NCI-H226 (cell line): ENCODE results near the gene EEFSEC.

ENCODE experiments used
- DNase-seq: peaks from one replicate; pipeline ENCODE4 v3.0.0-alpha.2; 2015

The EEFSEC gene

GRCh38 chr3:128296469-128297251 is 143.4 kb downstream of the EEFSEC start:
- no peak for DNase-seq

- peak; percentile 82 for DNase-seq
Measured at GRCh38 chr3:128297401-128298138, 144.3 kb downstream of the EEFSEC start.

DNA sequence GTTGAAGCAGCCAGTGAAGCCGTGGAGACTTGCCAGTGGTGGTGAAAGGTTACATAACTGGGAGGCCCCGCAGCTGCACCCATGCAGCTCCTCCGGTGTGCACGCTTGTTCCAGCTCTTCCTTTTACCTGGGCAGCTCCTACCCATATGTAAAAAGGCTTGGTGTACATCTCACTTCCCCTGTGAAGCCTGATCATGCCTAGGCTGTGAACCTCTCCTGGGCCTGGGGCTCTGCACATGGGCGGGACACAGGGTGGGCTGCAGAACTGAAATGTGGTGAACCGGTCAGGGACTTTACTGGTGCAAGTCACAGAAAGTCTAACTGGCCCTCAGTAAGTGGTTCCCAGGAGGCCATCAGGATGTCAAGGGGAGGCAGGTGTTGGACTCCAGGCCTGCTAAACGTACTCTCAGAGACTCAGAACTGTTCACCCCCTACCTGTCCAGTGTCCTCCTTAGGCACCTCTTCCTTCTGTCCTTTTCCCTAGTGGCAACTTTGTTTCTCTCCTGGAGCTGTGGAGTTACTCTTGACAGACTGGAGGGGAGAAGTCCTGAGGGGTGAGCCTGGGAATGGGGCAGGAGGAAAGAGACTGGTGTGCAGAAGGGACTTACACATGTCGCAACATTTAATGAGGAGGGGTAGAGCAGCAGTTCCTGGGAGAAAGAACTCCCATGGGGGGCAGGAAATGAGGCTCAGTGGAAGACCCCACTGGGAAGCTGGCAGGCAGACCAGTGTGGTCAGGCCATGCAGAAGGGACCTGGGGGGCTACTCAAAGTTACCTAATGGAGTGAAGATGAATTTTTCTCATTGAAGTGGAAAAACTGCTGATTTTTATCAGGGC is 148.1 kb downstream of the EEFSEC start:
- DNase-seq: no peak

DNA sequence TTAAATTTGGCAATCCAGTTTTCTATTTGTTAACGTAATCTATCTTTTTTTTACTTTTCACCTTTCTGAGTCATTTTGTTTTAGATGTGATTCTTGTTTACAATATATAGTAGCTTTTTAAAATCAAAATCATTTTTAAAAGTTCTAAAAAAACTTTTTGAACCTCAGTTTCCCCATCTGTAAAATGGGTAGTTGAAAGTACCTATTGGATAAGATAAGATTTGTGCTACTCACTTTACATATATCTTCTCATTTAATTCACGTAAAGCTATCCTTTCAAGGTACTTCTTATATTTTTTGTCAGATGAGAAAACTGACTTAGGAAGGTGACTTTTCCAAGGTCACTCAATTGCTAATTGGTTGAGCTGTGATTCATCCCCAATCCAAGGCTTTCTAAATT is 153.2 kb downstream of the EEFSEC start:
- no peak for DNase-seq

DNA sequence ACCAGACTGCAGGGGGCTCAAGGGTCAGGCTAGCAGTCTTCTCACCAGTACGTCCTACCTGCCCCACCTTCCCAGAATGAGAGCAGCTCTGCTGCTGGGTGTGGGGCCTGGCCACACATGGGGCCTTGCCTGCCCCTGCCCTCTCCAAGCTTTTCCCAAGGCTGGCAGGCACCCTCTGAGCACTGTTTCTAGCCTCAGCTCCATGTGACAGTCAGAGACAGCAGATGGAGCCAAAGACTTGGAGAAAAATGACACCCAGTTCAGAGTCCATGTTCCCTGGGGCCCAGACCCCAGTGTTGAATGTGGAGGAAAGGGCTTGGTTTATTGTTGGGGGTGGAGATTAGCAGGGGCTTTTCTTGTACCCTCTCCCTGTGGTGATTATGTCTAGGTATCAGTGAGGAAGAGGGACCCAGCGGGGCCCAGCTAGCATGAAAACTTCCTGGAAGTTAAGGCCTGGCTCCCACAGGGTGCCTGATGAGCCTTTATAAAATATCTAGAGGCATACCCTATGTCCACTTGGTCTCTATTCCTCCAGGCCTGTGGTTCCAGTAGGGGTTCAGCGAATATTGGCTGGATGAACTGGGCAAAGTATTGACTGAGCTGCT is 153.8 kb downstream of the EEFSEC start:
- DNase-seq: no peak

DNA sequence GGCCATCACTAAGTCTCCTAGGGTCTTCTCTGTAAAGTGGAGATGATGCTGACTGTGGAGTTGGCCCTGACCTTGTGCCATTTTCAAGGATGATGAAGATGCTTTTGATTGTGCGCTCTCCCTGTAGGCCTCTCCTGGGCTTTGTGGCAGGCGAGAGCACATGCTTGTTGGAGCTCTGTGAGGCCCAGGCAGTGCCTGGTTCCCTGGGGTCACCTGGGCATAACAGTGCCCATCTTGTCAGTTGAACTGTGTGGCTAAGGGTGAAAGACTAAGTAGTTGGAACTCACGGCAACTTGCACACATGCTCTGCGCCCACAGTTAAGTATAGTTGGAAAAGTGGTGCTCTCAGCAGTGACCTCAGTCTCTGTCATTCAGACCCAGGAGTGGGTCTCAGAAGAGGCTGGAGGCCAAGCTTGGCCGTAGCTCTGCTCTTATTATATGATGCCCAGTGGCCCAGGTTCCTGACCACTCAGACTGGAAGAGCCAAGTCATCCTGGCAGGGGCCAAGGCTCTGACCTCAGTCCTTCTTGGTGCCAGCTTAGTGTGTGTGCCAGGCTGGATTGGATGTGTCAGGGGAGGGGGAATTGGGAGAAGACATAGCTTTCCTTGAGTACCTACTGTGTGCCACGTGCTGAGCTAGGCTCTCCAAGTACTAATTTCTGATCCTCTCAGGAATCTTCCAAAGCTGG is 154.6 kb downstream of the EEFSEC start:
- DNase-seq: no peak

GRCh38 chr3:128309026-128309425 is 155.7 kb downstream of the EEFSEC start:
- no peak for DNase-seq

GRCh38 chr3:128310286-128311058 is 157.2 kb downstream of the EEFSEC start:
- no peak for DNase-seq

DNA sequence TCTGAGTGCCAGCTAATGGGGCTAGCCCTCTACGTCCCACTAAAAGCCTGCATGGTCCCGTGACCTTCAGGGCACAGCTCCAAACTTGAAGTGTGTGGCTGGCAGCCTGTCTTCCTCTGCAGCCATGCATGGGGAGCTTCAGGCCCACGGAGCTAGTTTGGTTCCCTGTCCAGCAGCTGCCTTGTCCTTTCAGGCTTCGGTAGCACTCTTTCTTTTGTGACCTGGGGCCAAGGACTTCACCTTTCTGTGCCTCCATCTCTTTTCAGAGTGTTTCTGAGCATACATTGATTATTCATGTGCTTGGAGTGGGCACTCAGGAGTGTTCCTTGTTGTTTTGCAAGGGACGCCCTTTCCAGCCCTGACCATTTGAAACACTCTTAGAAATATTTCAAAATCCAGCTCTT is 158.2 kb downstream of the EEFSEC start:
- DNase-seq: no peak

DNA sequence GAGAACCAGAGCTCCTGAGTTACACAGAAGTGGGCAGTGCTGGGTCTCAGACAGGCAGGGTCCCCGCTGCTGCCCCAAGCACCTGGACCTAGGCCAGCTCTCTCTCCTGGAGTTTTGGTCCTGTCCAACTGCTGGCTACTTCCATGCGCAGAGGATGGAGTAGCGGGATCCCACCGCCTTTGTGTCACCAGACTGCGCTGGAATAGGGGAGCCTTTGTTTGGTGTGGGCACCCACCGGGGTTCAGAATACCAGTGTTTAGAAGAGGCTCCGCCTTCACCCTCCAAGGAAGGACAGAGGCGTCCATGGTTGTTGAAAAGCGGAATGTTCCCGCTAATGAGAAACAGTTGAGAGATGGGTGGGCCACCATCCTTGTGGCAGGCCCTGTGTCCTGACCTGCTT is 159.0 kb downstream of the EEFSEC start:
- no peak for DNase-seq

GRCh38 chr3:128313071-128313725 is 159.9 kb downstream of the EEFSEC start:
- no peak for DNase-seq

- DNase-seq: no peak
Measured at GRCh38 chr3:128313935-128314334, 160.7 kb downstream of the EEFSEC start.

DNA sequence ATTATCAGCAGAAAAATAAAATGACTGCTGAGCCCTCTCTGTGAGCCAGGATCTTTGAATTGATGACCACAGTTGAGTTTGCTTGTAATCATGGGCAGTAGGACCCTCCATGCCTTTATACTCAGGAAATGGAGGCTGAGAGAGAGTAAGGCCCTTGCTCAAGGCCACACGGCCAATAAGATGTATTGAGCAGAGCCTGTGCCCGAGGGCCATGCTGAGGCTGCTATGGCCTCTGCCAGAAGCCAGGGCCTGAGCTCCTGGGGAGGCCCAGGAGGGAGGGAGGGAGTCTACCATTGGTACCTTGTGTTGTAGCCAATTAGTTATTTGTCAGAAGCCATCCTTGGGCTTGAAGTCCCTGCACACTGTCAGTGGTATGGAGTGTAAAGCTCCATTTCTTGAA is 162.0 kb downstream of the EEFSEC start:
- DNase-seq: no peak

- DNase-seq: no peak
Measured at GRCh38 chr3:128316481-128316891, 163.2 kb downstream of the EEFSEC start.

DNA sequence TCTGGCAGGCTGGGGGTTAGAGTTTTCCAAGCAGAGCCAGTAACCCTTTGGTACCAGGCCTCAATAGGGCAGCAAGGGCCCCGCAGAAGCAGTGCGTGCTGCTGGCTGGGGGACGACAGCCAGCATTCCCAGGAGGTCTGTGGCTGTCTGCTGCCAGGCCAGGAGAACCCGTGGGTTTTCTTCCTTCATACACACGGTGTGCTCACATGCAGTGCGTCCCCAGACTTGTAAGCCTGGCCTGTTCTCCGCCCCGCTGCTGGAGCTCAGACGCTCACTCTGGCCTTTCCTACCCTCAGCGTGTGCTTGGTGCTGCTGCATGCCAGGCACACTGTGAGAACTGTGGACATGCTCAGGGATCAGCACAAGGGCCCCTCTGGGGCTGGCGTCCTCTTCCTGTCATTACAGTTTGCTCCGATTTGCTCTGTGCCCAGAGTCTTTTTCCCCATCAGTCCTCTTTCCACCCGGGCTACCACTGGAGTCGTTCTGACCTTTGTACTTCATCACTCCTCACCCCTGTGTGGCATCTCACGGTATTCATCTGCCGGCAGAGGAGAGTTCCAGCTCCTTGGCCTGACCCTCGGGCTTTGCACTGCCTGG is 163.9 kb downstream of the EEFSEC start:
- DNase-seq: no peak

GRCh38 chr3:128317698-128318231 is 164.5 kb downstream of the EEFSEC start:
- DNase-seq: no peak

GRCh38 chr3:128318275-128318941 is 165.1 kb downstream of the EEFSEC start:
- DNase-seq: no peak

- no peak for DNase-seq
Measured at GRCh38 chr3:128319107-128319506, 165.8 kb downstream of the EEFSEC start.

- DNase-seq: no peak
Measured at GRCh38 chr3:128319741-128320141, 166.5 kb downstream of the EEFSEC start.
